Sigmoid colon (tissue), 4 donors: Measurements from ENCODE around the gene SPATA20.

Experiments
- CTCF ChIP-seq, 4 experiments: fragments of 450-650 bp in 3 of 4; fragments of 200-600 bp in 1 of 4; IDR thresholded peaks; one replicate each; pipeline ENCODE4 v1.5.1; 2016 to 2019; ENCODE audit warnings: antibody characterized with exemption in 4 of 4, mild to moderate bottlenecking in 3 of 4, moderate library complexity in 2 of 4
- EP300 ChIP-seq, 4 donors: sonication (generic); formaldehyde crosslinking; IDR thresholded peaks; one replicate each; pipeline ENCODE4 v1.6.1; 2017; ENCODE audit warnings: antibody characterized with exemption in 4 of 4
- POLR2A ChIP-seq, 2 donors: fragments of 450-650 bp; IDR thresholded peaks; one replicate each; pipeline ENCODE4 v1.6.1; 2016; ENCODE audit warnings: antibody characterized with exemption in 2 of 2, mild to moderate bottlenecking in 2 of 2, moderate library complexity in 2 of 2

GRCh38 chr17:50564916-50565315, 17.9 kb downstream of the SPATA20 start:
- no peak for TF ChIP-seq CTCF (IDR thresholded peaks at IDR 0.05)
- TF ChIP-seq POLR2A (IDR thresholded peaks at IDR 0.05): no peak
- TF ChIP-seq EP300 (IDR thresholded peaks at IDR 0.05): no peak
